HEK293T (cell line): ENCODE measurements around the gene ZCCHC7.
"Not testable (repeated sequence)": the region's sequence is repeated elsewhere in the genome, so short reads cannot be mapped to it uniquely, and the experiment has no call there.

ENCODE experiments used
- CTCF ChIA-PET: fragments of 350-600 bp; formaldehyde crosslinking; extraction: SDS; loops from one replicate; lab custom pipeline; 2021; ENCODE audit warnings: antibody characterized with exemption, inconsistent platforms; lab: Yijun Ruan, JAX
- POLR2A ChIA-PET: fragments of 350-600 bp; formaldehyde crosslinking; extraction: SDS; loops from one replicate; lab custom pipeline; 2020; ENCODE audit warnings: antibody characterized with exemption, inconsistent platforms; lab: Yijun Ruan, JAX
- DNase-seq: peaks from one replicate; pipeline ENCODE4 v3.0.0; 2012; ENCODE audit warnings: mixed read lengths; ENCODE audit errors: extremely low spot score
- ARNT ChIP-seq: fragments of 450-650 bp; IDR thresholded peaks from 2 replicates; pipeline ENCODE4 v1.6.1; 2017; ENCODE audit warnings: mild to moderate bottlenecking
- BHLHE40 ChIP-seq: fragments of 450-650 bp; IDR thresholded peaks from 2 replicates; pipeline ENCODE4 v1.6.1; 2016; ENCODE audit warnings: mild to moderate bottlenecking, moderate library complexity, borderline replicate concordance
- CTBP1 ChIP-seq: fragments of 450-650 bp; IDR thresholded peaks from 2 replicates; pipeline ENCODE4 v1.6.1; 2016; ENCODE audit warnings: borderline replicate concordance
- ELF4 ChIP-seq: fragments of 450-650 bp; IDR thresholded peaks from 2 replicates; pipeline ENCODE4 v1.6.1; 2017; ENCODE audit warnings: antibody characterized with exemption
- FOXA1 ChIP-seq: fragments of 450-650 bp; IDR thresholded peaks from 2 replicates; pipeline ENCODE4 v1.6.1; 2016; ENCODE audit warnings: mild to moderate bottlenecking
- FOXK2 ChIP-seq: fragments of 450-650 bp; IDR thresholded peaks from 2 replicates; pipeline ENCODE4 v1.6.1; 2016; ENCODE audit warnings: mild to moderate bottlenecking
- FOXM1 ChIP-seq: fragments of 450-650 bp; IDR thresholded peaks from 2 replicates; pipeline ENCODE4 v1.6.1; 2017; ENCODE audit warnings: mild to moderate bottlenecking, borderline replicate concordance
- HDGF ChIP-seq: fragments of 450-650 bp; IDR thresholded peaks from 2 replicates; pipeline ENCODE4 v1.6.1; 2017; ENCODE audit warnings: antibody characterized with exemption, borderline replicate concordance
- L3MBTL2 ChIP-seq: fragments of 450-650 bp; conservative IDR thresholded peaks from 2 replicates; pipeline ENCODE4 v1.6.1; 2016; ENCODE audit warnings: mild to moderate bottlenecking
- LEF1 ChIP-seq: fragments of 450-650 bp; IDR thresholded peaks from 2 replicates; pipeline ENCODE4 v1.6.1; 2017; ENCODE audit warnings: mild to moderate bottlenecking, borderline replicate concordance
- NFRKB ChIP-seq: fragments of 450-650 bp; IDR thresholded peaks from 2 replicates; pipeline ENCODE4 v1.6.1; 2016; ENCODE audit warnings: mild to moderate bottlenecking, moderate library complexity
- SP1 ChIP-seq: fragments of 450-650 bp; IDR thresholded peaks from 2 replicates; pipeline ENCODE4 v1.6.1; 2017
- SUZ12 ChIP-seq: fragments of 450-650 bp; IDR thresholded peaks from 2 replicates; pipeline ENCODE4 v1.6.1; 2016; ENCODE audit warnings: mild to moderate bottlenecking
- TARDBP ChIP-seq: fragments of 450-650 bp; IDR thresholded peaks from 2 replicates; pipeline ENCODE4 v1.6.1; 2016
- ZNF384 ChIP-seq: fragments of 450-650 bp; IDR thresholded peaks from 2 replicates; pipeline ENCODE4 v1.6.1; 2016
- TF ChIP-seq, protein P1 (sequence below): fragments of 450-650 bp; IDR thresholded peaks from 2 replicates; pipeline ENCODE4 v1.6.1; 2016

ZCCHC7 gene

GRCh38 chr9:37301042-37301853 lies 180.9 kb downstream of the ZCCHC7 start:
- no peak for TF ChIP-seq TARDBP
- TF ChIP-seq, protein P1, sequence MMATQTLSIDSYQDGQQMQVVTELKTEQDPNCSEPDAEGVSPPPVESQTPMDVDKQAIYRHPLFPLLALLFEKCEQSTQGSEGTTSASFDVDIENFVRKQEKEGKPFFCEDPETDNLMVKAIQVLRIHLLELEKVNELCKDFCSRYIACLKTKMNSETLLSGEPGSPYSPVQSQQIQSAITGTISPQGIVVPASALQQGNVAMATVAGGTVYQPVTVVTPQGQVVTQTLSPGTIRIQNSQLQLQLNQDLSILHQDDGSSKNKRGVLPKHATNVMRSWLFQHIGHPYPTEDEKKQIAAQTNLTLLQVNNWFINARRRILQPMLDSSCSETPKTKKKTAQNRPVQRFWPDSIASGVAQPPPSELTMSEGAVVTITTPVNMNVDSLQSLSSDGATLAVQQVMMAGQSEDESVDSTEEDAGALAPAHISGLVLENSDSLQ = peak; percentile 44; the same call in 1 of the 2 replicates
- no peak for DNase-seq
- ChIA-PET CTCF (no interaction called here), POLR2A (no interaction called here)

- no peak for TF ChIP-seq HDGF
- no peak for TF ChIP-seq NFRKB
- no peak for TF ChIP-seq ZNF384
- TF ChIP-seq ELF4 = no peak
- TF ChIP-seq SP1 = no peak
- no peak for TF ChIP-seq L3MBTL2
- TF ChIP-seq SUZ12 = no peak
- no peak for TF ChIP-seq BHLHE40
- no peak for TF ChIP-seq TARDBP
- ChIA-PET CTCF (no interaction called here), POLR2A (interaction anchor here (0.6 kb wide), 1 partner anchor 505 kb away, joined by 3 read pairs; no protein-coding TSS in a partner anchor)
- no peak for DNase-seq
Measured at GRCh38 chr9:37301854-37302172, 181.4 kb downstream of the ZCCHC7 start.

DNA sequence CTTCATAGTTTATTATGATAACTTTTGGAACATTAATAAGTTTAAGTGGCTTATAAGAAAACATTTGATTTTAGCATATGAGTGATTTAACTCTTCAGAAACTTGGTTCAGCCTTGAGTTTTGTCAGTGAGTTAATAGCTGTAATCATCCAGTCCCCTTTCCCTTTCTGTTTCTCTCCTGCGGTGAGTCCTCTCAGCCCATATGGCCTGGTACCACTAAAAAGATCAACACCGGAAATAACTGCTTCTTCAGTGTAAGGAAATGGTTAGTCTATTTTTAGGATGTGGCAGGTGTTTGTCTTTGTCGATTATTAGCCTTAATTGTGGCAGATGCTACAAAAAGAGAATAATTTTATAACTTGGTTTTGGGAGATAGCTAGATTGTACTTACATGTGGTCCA lies 181.9 kb downstream of the ZCCHC7 start:
- POLR2A ChIA-PET = interaction anchor here (0.6 kb wide), 1 partner anchor 505 kb away, joined by 3 read pairs; no protein-coding TSS in a partner anchor
- TF ChIP-seq L3MBTL2 (no peak), HDGF (no peak), LEF1 (no peak), ARNT (no peak), TARDBP (no peak), ELF4 (no peak), BHLHE40 (no peak), FOXM1 (no peak), SP1 (no peak)
- TF ChIP-seq, protein P1 = no peak
- CTCF ChIA-PET = no interaction called here
- DNase-seq = no peak

DNA sequence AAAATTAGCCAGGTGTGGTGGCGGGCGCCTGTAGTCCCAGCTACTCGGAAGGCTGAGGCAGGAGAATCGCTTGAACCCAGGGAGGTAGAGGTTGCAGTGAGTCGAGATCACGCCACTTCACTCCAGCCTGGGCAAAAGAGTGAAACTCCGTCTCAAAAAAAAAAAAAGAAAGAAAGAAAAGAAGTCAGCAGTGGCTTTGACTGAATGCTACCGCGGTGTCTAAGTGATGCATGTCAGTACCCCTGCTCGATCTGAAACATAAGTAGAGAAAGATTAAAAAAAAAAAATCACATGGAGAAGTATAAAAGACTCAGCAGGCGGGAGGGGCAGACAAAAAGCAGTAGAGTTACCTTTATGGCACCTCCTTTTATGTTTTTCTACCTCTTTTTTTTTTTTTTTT lies 182.9 kb downstream of the ZCCHC7 start:
- DNase-seq, POLR2A ChIA-PET, CTCF ChIA-PET: not testable (repeated sequence)

GRCh38 chr9:37309136-37309535 lies 188.8 kb downstream of the ZCCHC7 start:
- DNase-seq = peak; percentile 9
- POLR2A ChIA-PET = no interaction called here
- CTCF ChIA-PET = no interaction called here
- TF ChIP-seq TARDBP = no peak
- TF ChIP-seq, protein P1 = no peak
- TF ChIP-seq L3MBTL2 = no peak
- TF ChIP-seq ARNT = no peak
- TF ChIP-seq HDGF = no peak
- no peak for TF ChIP-seq ZNF384
- no peak for TF ChIP-seq LEF1
- TF ChIP-seq FOXM1 = no peak
- TF ChIP-seq CTBP1 = no peak
- TF ChIP-seq FOXA1 = no peak
- no peak for TF ChIP-seq SUZ12
- TF ChIP-seq BHLHE40 = no peak

GRCh38 chr9:37311938-37312708 lies 191.7 kb downstream of the ZCCHC7 start:
- TF ChIP-seq ARNT (no peak), L3MBTL2 (no peak), TARDBP (no peak), ZNF384 (no peak), BHLHE40 (no peak), FOXK2 (no peak), NFRKB (no peak), SP1 (no peak), FOXA1 (no peak)
- ChIA-PET POLR2A (no interaction called here), CTCF (interaction anchor here (1.5 kb wide), 1 partner anchor 12 kb away, joined by 3 read pairs; no protein-coding TSS in a partner anchor)
- DNase-seq = no peak
